ENCODE results near the gene CPNE4. TPM values are rescaled to one million over a fixed set of nuclear protein-coding genes. Genes with fewer than 3 reads are reported as not detected.

CPNE4 gene
- total RNA-seq, 1 donor from 2014 or later: not detected

GRCh38 chr3:131847966-131848510, 186.8 kb downstream of the CPNE4 start:
- no peak for DNase-seq (ENCODE audit: extremely low spot score, unreplicated experiment)
- Mint-ChIP-seq H3K4me1 (ENCODE audit: unreplicated experiment) (no peaks in the 10 kb centered on the region), H3K27ac (ENCODE audit: unreplicated experiment) (no peak overlapping the region), H3K9me3 (ENCODE audit: unreplicated experiment) (no peaks in the 10 kb centered on the region), H3K27me3 (ENCODE audit: unreplicated experiment) (no peaks in the 10 kb centered on the region), H3K36me3 (ENCODE audit: unreplicated experiment) (no peaks in the 10 kb centered on the region), H3K4me3 (ENCODE audit: unreplicated experiment) (no peak overlapping the region)
- TF ChIP-seq CTCF (IDR thresholded peaks at IDR 0.05): no peak

- Mint-ChIP-seq H3K9me3 (ENCODE audit: unreplicated experiment) (no peaks in the 10 kb centered on the region), H3K4me1 (ENCODE audit: unreplicated experiment) (no peaks in the 10 kb centered on the region), H3K36me3 (ENCODE audit: unreplicated experiment) (no peaks in the 10 kb centered on the region), H3K27me3 (ENCODE audit: unreplicated experiment) (no peaks in the 10 kb centered on the region), H3K27ac (ENCODE audit: unreplicated experiment) (no peak overlapping the region), H3K4me3 (ENCODE audit: unreplicated experiment) (no peak overlapping the region)
- TF ChIP-seq CTCF (IDR thresholded peaks at IDR 0.05): no peak
- no peak for DNase-seq (ENCODE audit: extremely low spot score, unreplicated experiment)
Measured at GRCh38 chr3:131846296-131846924, 188.4 kb downstream of the CPNE4 start.

GRCh38 chr3:131843174-131843573, 191.6 kb downstream of the CPNE4 start:
- Mint-ChIP-seq H3K9me3 (ENCODE audit: unreplicated experiment) (no peaks in the 10 kb centered on the region), H3K27me3 (ENCODE audit: unreplicated experiment) (no peaks in the 10 kb centered on the region), H3K36me3 (ENCODE audit: unreplicated experiment) (no peaks in the 10 kb centered on the region), H3K4me1 (ENCODE audit: unreplicated experiment) (no peaks in the 10 kb centered on the region), H3K27ac (ENCODE audit: unreplicated experiment) (no peak overlapping the region), H3K4me3 (ENCODE audit: unreplicated experiment) (no peak overlapping the region)
- TF ChIP-seq CTCF (IDR thresholded peaks at IDR 0.05): no peak
- DNase-seq (ENCODE audit: extremely low spot score, unreplicated experiment): no peak

- no peak for TF ChIP-seq CTCF (IDR thresholded peaks at IDR 0.05)
- Mint-ChIP-seq H3K27ac (ENCODE audit: unreplicated experiment) (no peak overlapping the region), H3K9me3 (ENCODE audit: unreplicated experiment) (no peaks in the 10 kb centered on the region), H3K4me3 (ENCODE audit: unreplicated experiment) (no peak overlapping the region), H3K4me1 (ENCODE audit: unreplicated experiment) (no peaks in the 10 kb centered on the region), H3K27me3 (ENCODE audit: unreplicated experiment) (no peaks in the 10 kb centered on the region), H3K36me3 (ENCODE audit: unreplicated experiment) (no peaks in the 10 kb centered on the region)
- no peak for DNase-seq (ENCODE audit: extremely low spot score, unreplicated experiment)
Measured at GRCh38 chr3:131840156-131840797, 194.5 kb downstream of the CPNE4 start.

GRCh38 chr3:131835906-131836305, 198.9 kb downstream of the CPNE4 start:
- DNase-seq (ENCODE audit: extremely low spot score, unreplicated experiment): no peak
- Mint-ChIP-seq H3K36me3 (ENCODE audit: unreplicated experiment) (no peaks in the 10 kb centered on the region), H3K4me1 (ENCODE audit: unreplicated experiment) (no peaks in the 10 kb centered on the region), H3K27me3 (ENCODE audit: unreplicated experiment) (no peaks in the 10 kb centered on the region), H3K27ac (ENCODE audit: unreplicated experiment) (no peak overlapping the region), H3K9me3 (ENCODE audit: unreplicated experiment) (no peaks in the 10 kb centered on the region), H3K4me3 (ENCODE audit: unreplicated experiment) (no peak overlapping the region)
- TF ChIP-seq CTCF (IDR thresholded peaks at IDR 0.05): no peak

Measured in osteocyte (in vitro differentiated cells).